ENCODE results near the gene TMIGD1. TPM values are rescaled to one million over a fixed set of nuclear protein-coding genes. Genes with fewer than 3 reads are reported as not detected.

The TMIGD1 gene
- polyA plus RNA-seq (ENCODE audit: insufficient read length in 10 of 10) = not detected
- long read RNA-seq, donor 1 = 0 reads
- long read RNA-seq, donor 2 = 0 reads
- long read RNA-seq, donor 3 = 0 reads
- long read RNA-seq, donor 4 = 0 reads
- long read RNA-seq, donor 5 = 0 reads
- long read RNA-seq, donor 6 = 0 reads
- long read RNA-seq, donor 7 = 0 reads
- long read RNA-seq, donor 8 = 0 reads
- long read RNA-seq, donor 9 = 0 reads

- no peak for DNase-seq
These were observed at the start of gene TMIGD1 for GRCh38 chr17:30333503-30334360. TMIGD1 (minus strand) TSS chr17:30334057; CDS start chr17:30332133, 1,924 bp downstream.

GRCh38 chr17:30382345-30382744, 48.5 kb upstream of the TMIGD1 start:
- DNase-seq = no peak

- DNase-seq = no peak
These were observed 47.4 kb upstream of the TMIGD1 start for GRCh38 chr17:30381340-30381659.

GRCh38 chr17:30380643-30381339, 46.9 kb upstream of the TMIGD1 start:
- no peak for DNase-seq

- DNase-seq = peak in 1 of 3 donors; percentile 7
These were observed 46.1 kb upstream of the TMIGD1 start for GRCh38 chr17:30379903-30380381.

GRCh38 chr17:30379303-30379902, 45.5 kb upstream of the TMIGD1 start:
- DNase-seq = peak in 1 of 3 donors; percentile 34

GRCh38 chr17:30378825-30379302, 45.0 kb upstream of the TMIGD1 start, which contains the start of gene CPD:
CPD (plus strand) TSS chr17:30378927; CDS start chr17:30378981, 54 bp downstream.
- DNase-seq = peak; percentile 95 to 99 (median 98)

GRCh38 chr17:30378241-30378824, 44.5 kb upstream of the TMIGD1 start:
- peak in 1 of 3 donors; percentile 15 for DNase-seq

- DNase-seq = no peak
These were observed 43.9 kb upstream of the TMIGD1 start for GRCh38 chr17:30377574-30378240.

GRCh38 chr17:30376621-30377452, 43.0 kb upstream of the TMIGD1 start:
- peak; percentile 35 to 70 (median 59) for DNase-seq

GRCh38 chr17:30375661-30376060, 41.8 kb upstream of the TMIGD1 start:
- no peak for DNase-seq

- DNase-seq = no peak
These were observed 38.9 kb upstream of the TMIGD1 start for GRCh38 chr17:30372755-30373154.

GRCh38 chr17:30369995-30370394, 36.1 kb upstream of the TMIGD1 start:
- DNase-seq = no peak

GRCh38 chr17:30368912-30369720, 35.3 kb upstream of the TMIGD1 start:
- no peak for DNase-seq

GRCh38 chr17:30366536-30366935, 32.7 kb upstream of the TMIGD1 start:
- DNase-seq = no peak

GRCh38 chr17:30363715-30364202, 29.9 kb upstream of the TMIGD1 start:
- DNase-seq = no peak

- DNase-seq = no peak
These were observed 28.0 kb upstream of the TMIGD1 start for GRCh38 chr17:30361766-30362279.

GRCh38 chr17:30360086-30360808, 26.4 kb upstream of the TMIGD1 start:
- no peak for DNase-seq

Measured in muscle of back (tissue), 13 donors.